Lung (tissue), 16 donors: Measurements from ENCODE around the gene KIAA2012. TPM values are rescaled to one million over a fixed set of nuclear protein-coding genes. Genes with fewer than 3 reads are reported as not detected.
A peak's percentile ranks its signal among the peaks of the same experiment; 100 is the strongest.

Experiments
- ATAC-seq: fragments of 200-7000 bp; cut with Tn5 transposase; one replicate; pipeline ENCODE4 v1.9.1; 2020; ENCODE audit warnings: moderate number of reproducible peaks; ENCODE audit not compliant: insufficient read depth, low FRiP score
- DNase-seq, 3 donors: peaks; one replicate each; pipeline ENCODE4 v3.0.0-alpha.2; 2013 to 2017
- H3K27ac ChIP-seq, 2 donors: one replicate each; pipeline ENCODE4 v1.5.1; 2013; ENCODE audit warnings: mild to moderate bottlenecking in 2 of 2, moderate library complexity in 2 of 2, control low read depth in 1 of 2, inconsistent platforms in 1 of 2, low read depth in 1 of 2, low read length in 1 of 2
- H3K27me3 ChIP-seq, 3 donors: one replicate each; pipeline ENCODE4 v1.5.1; 2013; ENCODE audit warnings: low read length in 2 of 3; ENCODE audit not compliant: control insufficient read depth in 3 of 3, insufficient read depth in 3 of 3
- H3K36me3 ChIP-seq, 4 donors: one replicate each; pipeline ENCODE4 v1.5.1; 2013; ENCODE audit warnings: low read length in 4 of 4, mild to moderate bottlenecking in 1 of 4, moderate library complexity in 1 of 4; ENCODE audit not compliant: control insufficient read depth in 4 of 4, insufficient read depth in 4 of 4
- H3K4me1 ChIP-seq, 5 donors: one replicate each; pipeline ENCODE4 v1.5.1; 2013; ENCODE audit warnings: low read length in 5 of 5, mild to moderate bottlenecking in 2 of 5, moderate library complexity in 1 of 5; ENCODE audit not compliant: control insufficient read depth in 5 of 5, insufficient read depth in 5 of 5
- H3K4me3 ChIP-seq: one replicate; pipeline ENCODE4 v1.5.1; 2013; ENCODE audit warnings: mild to moderate bottlenecking, control low read depth, moderate library complexity
- H3K9ac ChIP-seq, 2 donors: one replicate each; pipeline ENCODE4 v1.5.1; 2013; ENCODE audit warnings: low read length in 2 of 2, control low read depth in 1 of 2; ENCODE audit not compliant: insufficient read depth in 1 of 2
- H3K9me3 ChIP-seq, 4 donors: one replicate each; pipeline ENCODE4 v1.5.1; 2013; ENCODE audit warnings: low read length in 3 of 4, mild to moderate bottlenecking in 1 of 4, moderate library complexity in 1 of 4; ENCODE audit not compliant: control insufficient read depth in 4 of 4, insufficient read depth in 3 of 4
- WGBS, 2 donors: extraction: QIAGEN DNeasy Blood & Tissue Kit; methylation state at CpG; one replicate each; pipeline ENCODE4 v1.1.7; 2013; 5-methylcytosine and 5-hydroxymethylcytosine counted together
- long read RNA-seq, 5 donors: transcript quantifications; one replicate each; lab custom pipeline, GENCODE V29; 2026
- polyA plus RNA-seq, 2 donors: library from polyadenylated mRNA; stranded (reverse); fragments of 200-250 nt; gene quantifications; one replicate each; pipeline ENCODE4 v1.2.1, GENCODE V29; 2013
- total RNA-seq, 2 donors: library from RNA; depleted of rRNA in 1 of 2; stranded (reverse); fragments of >200 nt in 1 of 2; gene quantifications; one replicate each; pipeline ENCODE4 v1.2.1, GENCODE V29; 2014 to 2021
- TF ChIP-seq, protein P1 (sequence below): IDR thresholded peaks from 2 replicates; pipeline ENCODE4 v1.5.1; 2012; ENCODE audit warnings: mild to moderate bottlenecking; ENCODE audit errors: control extremely low read depth, extremely low read depth
- donor health status: control.
- donor health status: control.
- donor health status: Bipolar disorder and iron deficiency.
- donor health status: healthy.
- donor health status: DM: yes; HTN: yes; CAD: no.

The KIAA2012 gene
- total RNA-seq (1 to 10 TPM; 5.3 to 8.5 TPM), polyA plus RNA-seq (1 to 10 TPM in 1 of 2 donors, under 1 TPM in 1; 0.69 to 1.8 TPM)
- long read RNA-seq, donor 1, result 0 reads
- long read RNA-seq, donor 2, result 0 reads
- long read RNA-seq, donor 3, result 0 reads
- long read RNA-seq, donor 4, result 0 reads
- long read RNA-seq, donor 5, partial matches to known transcripts, result 238 of 264 reads
- long read RNA-seq, donor 5, other reads (novel, unspliced or antisense), result 26 of 264 reads

DNA sequence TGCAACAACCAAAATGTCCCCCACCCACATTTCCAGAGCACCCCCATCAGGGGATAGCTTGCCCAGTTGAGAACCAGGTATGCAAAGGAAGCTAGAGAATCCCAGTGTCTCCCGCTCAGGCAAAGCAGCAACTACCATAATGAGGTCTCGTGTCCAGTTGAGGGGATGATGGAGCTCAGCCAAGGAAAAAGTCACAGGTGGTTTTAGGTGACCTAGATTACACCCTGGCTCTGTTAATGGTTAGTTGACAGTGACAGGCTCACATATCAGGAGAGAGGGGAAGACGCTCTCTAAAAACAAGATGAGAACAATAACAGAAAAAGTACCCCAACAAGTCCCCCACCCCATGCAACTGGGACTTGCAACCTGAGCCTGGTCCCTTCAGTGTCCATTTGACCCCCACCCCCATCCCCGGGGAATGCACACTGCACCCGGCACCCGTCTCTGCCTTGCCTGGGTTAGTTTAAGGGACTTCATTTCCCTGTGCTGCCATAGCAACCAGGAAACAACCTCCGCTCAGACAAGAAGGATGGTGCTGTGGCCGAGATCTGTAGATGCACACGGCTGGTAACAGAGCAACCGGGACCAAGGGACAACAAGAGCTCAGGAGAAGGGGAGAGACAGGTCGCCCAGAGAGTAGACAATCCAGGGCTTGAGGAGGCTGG is at the start of gene KIAA2012:
Gene KIAA2012, plus strand, starts transcription at position 519 of the 665 bp plus-strand sequence. CDS start 373 bp downstream, outside the sequence.
- TF ChIP-seq, protein P1, sequence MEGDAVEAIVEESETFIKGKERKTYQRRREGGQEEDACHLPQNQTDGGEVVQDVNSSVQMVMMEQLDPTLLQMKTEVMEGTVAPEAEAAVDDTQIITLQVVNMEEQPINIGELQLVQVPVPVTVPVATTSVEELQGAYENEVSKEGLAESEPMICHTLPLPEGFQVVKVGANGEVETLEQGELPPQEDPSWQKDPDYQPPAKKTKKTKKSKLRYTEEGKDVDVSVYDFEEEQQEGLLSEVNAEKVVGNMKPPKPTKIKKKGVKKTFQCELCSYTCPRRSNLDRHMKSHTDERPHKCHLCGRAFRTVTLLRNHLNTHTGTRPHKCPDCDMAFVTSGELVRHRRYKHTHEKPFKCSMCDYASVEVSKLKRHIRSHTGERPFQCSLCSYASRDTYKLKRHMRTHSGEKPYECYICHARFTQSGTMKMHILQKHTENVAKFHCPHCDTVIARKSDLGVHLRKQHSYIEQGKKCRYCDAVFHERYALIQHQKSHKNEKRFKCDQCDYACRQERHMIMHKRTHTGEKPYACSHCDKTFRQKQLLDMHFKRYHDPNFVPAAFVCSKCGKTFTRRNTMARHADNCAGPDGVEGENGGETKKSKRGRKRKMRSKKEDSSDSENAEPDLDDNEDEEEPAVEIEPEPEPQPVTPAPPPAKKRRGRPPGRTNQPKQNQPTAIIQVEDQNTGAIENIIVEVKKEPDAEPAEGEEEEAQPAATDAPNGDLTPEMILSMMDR, result no peak
- WGBS, 2 donors, result 74 to 78% methylated on average over 11 of the region's 11 CpGs
- H3K4me3 ChIP-seq, result no peak within 1 kb of the TSS
- peak in 1 of 3 donors; percentile 36 for DNase-seq
- H3K9ac ChIP-seq, result no peak within 1 kb of the TSS
- no peak within 1 kb of the TSS for H3K27ac ChIP-seq
- H3K4me1 ChIP-seq, result peaks cover 0 to 11% (median 1%) of the 10 kb centered on the region in 5 donors
- no peaks in the 10 kb centered on the region for H3K36me3 ChIP-seq
- no peaks in the 10 kb centered on the region for H3K27me3 ChIP-seq
- no peak for ATAC-seq
- H3K9me3 ChIP-seq, result no peaks in the 10 kb centered on the region

DNA sequence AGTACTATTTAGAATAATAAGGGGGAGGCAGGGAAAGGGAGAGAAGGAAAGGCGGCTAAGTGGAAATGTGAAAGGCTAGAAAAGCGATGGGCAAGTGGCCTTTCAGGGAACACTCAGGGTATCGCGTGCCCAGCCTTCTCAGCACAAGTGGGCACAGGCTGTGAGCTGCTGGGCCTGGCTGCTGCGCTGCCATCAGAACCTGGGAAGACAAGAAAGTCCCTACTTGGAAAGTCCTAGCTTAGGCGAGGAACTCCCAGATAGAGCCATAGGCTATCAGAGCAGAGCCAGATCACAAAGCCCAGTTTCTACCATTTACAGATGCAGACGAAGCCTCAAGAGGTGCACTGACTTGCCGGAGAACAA is 49.2 kb upstream of the KIAA2012 start:
- peak; percentile 67 for ATAC-seq
- H3K4me1 ChIP-seq, result peaks cover 0 to 32% (median 16%) of the 10 kb centered on the region in 5 donors
- H3K9me3 ChIP-seq, result no peaks in the 10 kb centered on the region
- TF ChIP-seq, protein P1, result no peak
- H3K27ac ChIP-seq, result no peak overlapping the region
- H3K36me3 ChIP-seq, result no peaks in the 10 kb centered on the region
- no peak for DNase-seq
- WGBS, 2 donors, result 76 to 88% methylated on average over 8 of the region's 8 CpGs
- H3K4me3 ChIP-seq, result no peak overlapping the region
- H3K27me3 ChIP-seq, result no peaks in the 10 kb centered on the region
- no peak overlapping the region for H3K9ac ChIP-seq

DNA sequence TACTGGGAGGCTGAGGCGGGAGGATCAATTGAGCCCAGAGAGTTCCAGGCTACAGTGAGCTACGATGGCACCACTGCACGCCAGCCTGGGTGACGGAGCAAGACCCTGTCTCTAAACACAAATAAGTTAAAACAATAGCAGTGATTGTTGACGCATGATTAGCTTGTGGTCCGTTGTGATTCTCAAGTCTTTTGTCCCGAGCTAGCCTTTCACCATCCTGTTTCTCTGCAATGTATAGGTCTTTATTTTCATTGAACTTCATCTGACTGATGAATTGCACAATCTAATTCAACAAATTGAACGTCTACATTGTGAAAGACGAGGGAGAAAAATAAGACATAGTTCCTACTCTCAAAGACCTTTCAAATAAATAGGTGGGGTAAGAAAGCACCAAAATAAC is 48.2 kb upstream of the KIAA2012 start:
- Histone ChIP-seq H3K9ac (no peak overlapping the region), H3K27me3 (no peaks in the 10 kb centered on the region), H3K4me1 (peaks cover 0 to 25% (median 16%) of the 10 kb centered on the region in 5 donors), H3K9me3 (no peaks in the 10 kb centered on the region), H3K27ac (no peak overlapping the region), H3K36me3 (no peaks in the 10 kb centered on the region), H3K4me3 (no peak overlapping the region)
- 81 to 86% methylated on average over 9 of the region's 9 CpGs for WGBS, 2 donors
- TF ChIP-seq, protein P1, result no peak
- DNase-seq, result no peak
- ATAC-seq, result no peak
